Putamen (tissue), 1 donor: ENCODE measurements around the gene DDX39B.

Experiments
- DNase-seq: peaks from one replicate; pipeline ENCODE4 v3.0.0-alpha.2; 2016; ENCODE audit warnings: low spot score

Gene DDX39B

DNA sequence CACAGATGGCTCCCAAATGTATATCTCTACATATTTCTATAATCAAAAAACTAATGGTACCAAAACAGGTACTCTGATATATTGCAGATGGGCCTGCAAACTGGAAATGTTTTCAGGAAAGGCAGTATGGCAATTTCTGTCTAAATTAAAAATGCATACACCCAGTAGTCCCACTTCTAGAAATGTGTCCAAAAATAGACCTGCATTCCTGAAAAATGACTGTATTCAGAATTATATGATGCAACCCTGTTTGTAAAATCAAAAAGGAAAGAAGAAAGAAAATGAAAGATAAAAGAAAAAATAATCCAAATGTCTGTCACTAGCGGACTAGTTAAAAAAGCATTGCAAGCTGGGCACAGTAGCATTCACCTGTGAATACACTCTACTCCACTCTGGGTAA lies 56.7 kb downstream of the DDX39B start:
- DNase-seq: no peak

DNA sequence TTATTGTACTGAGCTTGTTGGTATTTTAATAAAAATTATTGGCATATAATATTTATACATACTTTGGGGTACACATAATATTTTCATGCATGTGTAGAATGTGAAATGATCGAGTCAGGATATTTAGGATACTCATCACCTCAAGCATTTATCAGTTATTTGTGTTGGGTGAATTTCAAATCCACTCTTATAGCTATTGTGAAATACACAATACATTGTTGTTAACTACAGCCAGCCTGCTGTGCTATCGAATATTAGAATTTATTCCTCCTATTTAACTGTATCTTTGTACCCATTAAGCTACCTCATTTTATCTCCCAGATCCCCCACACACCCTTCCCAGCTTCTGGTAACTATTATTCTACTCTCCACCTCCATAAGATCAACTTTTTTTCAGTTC lies 58.4 kb downstream of the DDX39B start:
- DNase-seq: no peak

DNA sequence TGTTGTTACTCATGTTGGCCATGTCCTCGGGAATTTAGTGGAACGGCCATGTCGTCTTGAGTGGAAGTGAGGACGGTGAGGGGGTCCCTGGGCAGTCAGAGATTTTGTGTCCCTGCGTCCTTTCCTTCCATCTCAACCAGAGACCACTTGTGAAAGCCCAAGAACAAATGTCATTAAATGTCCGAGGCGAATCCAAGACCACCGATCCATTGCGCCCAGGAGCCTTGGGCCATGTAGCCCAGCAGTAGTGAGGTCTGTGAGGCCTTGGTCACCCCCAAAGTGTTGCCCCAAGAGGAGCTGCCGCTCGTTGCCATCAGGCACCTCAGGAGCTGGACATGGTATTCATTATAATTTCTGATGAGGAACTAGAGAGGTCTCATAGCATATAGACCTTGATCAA lies 61.2 kb downstream of the DDX39B start:
- DNase-seq: no peak
